ENCODE data around the gene CCDC57. TPM values are rescaled to one million over a fixed set of nuclear protein-coding genes. Genes with fewer than 3 reads are reported as not detected.
"Not testable (repeated sequence)": the region's sequence is repeated elsewhere in the genome, so short reads cannot be mapped to it uniquely, and the experiment has no call there.

Gene CCDC57
- total RNA-seq, 1 donor from 2014 or later: 92.1 TPM

- Mint-ChIP-seq H3K4me1 (no peaks in the 10 kb centered on the region), H3K9me3 (no peaks in the 10 kb centered on the region), H3K27me3 (ENCODE audit: low read depth) (no peaks in the 10 kb centered on the region), H3K27ac (no peak overlapping the region), H3K36me3 (peaks cover 20% of the 10 kb centered on the region), H3K4me3 (no peak overlapping the region)
- no peak for DNase-seq (ENCODE audit: low spot score in 2 of 2, unreplicated experiment in 2 of 2)
- TF ChIP-seq CTCF (IDR thresholded peaks at IDR 0.05; ENCODE audit: unreplicated experiment): no peak
These were observed 13.1 kb downstream of the CCDC57 start for GRCh38 chr17:82199496-82199895.

GRCh38 chr17:82198092-82198491 lies 14.6 kb downstream of the CCDC57 start:
- Mint-ChIP-seq H3K36me3 (peaks cover 29% of the 10 kb centered on the region), H3K27me3 (ENCODE audit: low read depth) (no peaks in the 10 kb centered on the region), H3K4me1 (no peaks in the 10 kb centered on the region), H3K9me3 (no peaks in the 10 kb centered on the region), H3K27ac (no peak overlapping the region), H3K4me3 (no peak overlapping the region)
- DNase-seq (ENCODE audit: low spot score in 2 of 2, unreplicated experiment in 2 of 2): no peak
- TF ChIP-seq CTCF (IDR thresholded peaks at IDR 0.05; ENCODE audit: unreplicated experiment): no peak

- Mint-ChIP-seq H3K27me3 (ENCODE audit: low read depth) (no peaks in the 10 kb centered on the region), H3K4me3 (no peak overlapping the region), H3K9me3 (no peaks in the 10 kb centered on the region), H3K4me1 (no peaks in the 10 kb centered on the region), H3K27ac (no peak overlapping the region), H3K36me3 (peaks cover 42% of the 10 kb centered on the region)
- TF ChIP-seq CTCF (IDR thresholded peaks at IDR 0.05; ENCODE audit: unreplicated experiment): no peak
- DNase-seq (ENCODE audit: low spot score in 2 of 2, unreplicated experiment in 2 of 2): no peak
These were observed 16.7 kb downstream of the CCDC57 start for GRCh38 chr17:82195675-82196672.

- Mint-ChIP-seq H3K27me3 (ENCODE audit: low read depth) (no peaks in the 10 kb centered on the region), H3K4me3 (no peak overlapping the region), H3K27ac (no peak overlapping the region), H3K4me1 (no peaks in the 10 kb centered on the region), H3K9me3 (no peaks in the 10 kb centered on the region), H3K36me3 (peaks cover 40% of the 10 kb centered on the region)
- no peak for TF ChIP-seq CTCF (IDR thresholded peaks at IDR 0.05; ENCODE audit: unreplicated experiment)
- no peak for DNase-seq (ENCODE audit: low spot score in 2 of 2, unreplicated experiment in 2 of 2)
These were observed 17.9 kb downstream of the CCDC57 start for GRCh38 chr17:82194765-82195164.

GRCh38 chr17:82193520-82194220 lies 19.0 kb downstream of the CCDC57 start:
- no peak for TF ChIP-seq CTCF (IDR thresholded peaks at IDR 0.05; ENCODE audit: unreplicated experiment)
- no peak overlapping the region for H3K27ac Mint-ChIP-seq
- no peaks in the 10 kb centered on the region for H3K4me1 Mint-ChIP-seq

GRCh38 chr17:82193050-82193449 lies 19.6 kb downstream of the CCDC57 start:
- H3K36me3 Mint-ChIP-seq: peaks cover 39% of the 10 kb centered on the region
- H3K27ac Mint-ChIP-seq; H3K9me3 Mint-ChIP-seq; DNase-seq (ENCODE audit: low spot score in 2 of 2, unreplicated experiment in 2 of 2); H3K4me3 Mint-ChIP-seq; H3K27me3 Mint-ChIP-seq (ENCODE audit: low read depth); H3K4me1 Mint-ChIP-seq: not testable (repeated sequence)

More at GRCh38 chr17:82193520-82194220, 19.0 kb downstream of the CCDC57 start:
- Mint-ChIP-seq H3K27me3 (ENCODE audit: low read depth) (no peaks in the 10 kb centered on the region), H3K9me3 (no peaks in the 10 kb centered on the region), H3K4me3 (no peak overlapping the region), H3K36me3 (peaks cover 40% of the 10 kb centered on the region)
- no peak for DNase-seq (ENCODE audit: low spot score in 2 of 2, unreplicated experiment in 2 of 2)
